ENCODE measurements around the gene B4GALT5.
"Not testable (repeated sequence)": the region's sequence is repeated elsewhere in the genome, so short reads cannot be mapped to it uniquely, and the experiment has no call there.

Gene B4GALT5

GRCh38 chr20:49679634-49680033 lies 34.0 kb downstream of the B4GALT5 start:
- DNase-seq (ENCODE audit: low read depth in 2 of 2) = no peak

DNA sequence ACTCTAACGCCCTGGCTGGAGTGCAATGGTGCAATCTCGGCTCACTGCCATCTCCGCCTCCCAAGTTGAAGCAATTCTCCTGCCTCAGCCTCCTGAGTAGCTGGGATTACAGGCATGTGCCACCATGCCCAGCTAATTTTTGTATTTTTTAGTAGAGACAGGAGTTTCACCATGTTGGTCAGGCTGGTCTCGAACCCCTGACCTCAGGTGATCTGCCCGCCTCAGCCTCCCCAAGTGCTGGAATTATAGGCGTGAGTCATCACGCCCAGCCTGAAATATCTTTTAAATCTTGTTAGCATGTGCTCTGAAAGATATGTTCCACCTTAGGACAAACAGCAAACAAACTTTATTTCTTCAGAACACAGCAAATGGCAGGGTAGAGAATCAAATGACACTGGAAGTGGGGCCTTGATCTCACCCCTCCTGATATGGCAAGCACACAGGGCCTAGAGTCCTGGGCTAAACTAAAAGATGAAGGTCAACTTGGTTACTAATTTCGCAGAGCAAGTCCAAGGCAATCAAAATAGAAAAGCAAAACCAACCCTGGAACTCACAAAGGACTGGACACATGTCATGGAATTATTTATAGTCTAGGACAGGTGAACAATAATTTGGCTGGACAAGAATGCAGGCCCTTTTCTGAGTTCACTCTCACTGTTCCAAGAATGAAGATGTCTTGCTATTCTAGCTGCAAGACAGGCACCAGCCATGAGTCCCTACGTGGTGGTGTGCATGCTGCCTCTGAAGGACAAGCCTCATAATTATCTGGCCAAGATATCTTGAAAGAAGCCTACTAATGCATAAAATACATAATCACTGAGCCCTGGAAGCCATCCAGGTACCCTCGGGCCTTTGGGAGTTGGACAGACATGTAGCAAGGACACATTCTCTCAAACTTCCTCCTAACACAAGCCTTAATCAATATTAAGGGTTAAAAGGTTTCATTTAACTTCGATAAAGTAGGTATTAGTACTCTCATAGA lies 35.6 kb downstream of the B4GALT5 start:
- DNase-seq (ENCODE audit: low read depth in 2 of 2) = no peak

DNA sequence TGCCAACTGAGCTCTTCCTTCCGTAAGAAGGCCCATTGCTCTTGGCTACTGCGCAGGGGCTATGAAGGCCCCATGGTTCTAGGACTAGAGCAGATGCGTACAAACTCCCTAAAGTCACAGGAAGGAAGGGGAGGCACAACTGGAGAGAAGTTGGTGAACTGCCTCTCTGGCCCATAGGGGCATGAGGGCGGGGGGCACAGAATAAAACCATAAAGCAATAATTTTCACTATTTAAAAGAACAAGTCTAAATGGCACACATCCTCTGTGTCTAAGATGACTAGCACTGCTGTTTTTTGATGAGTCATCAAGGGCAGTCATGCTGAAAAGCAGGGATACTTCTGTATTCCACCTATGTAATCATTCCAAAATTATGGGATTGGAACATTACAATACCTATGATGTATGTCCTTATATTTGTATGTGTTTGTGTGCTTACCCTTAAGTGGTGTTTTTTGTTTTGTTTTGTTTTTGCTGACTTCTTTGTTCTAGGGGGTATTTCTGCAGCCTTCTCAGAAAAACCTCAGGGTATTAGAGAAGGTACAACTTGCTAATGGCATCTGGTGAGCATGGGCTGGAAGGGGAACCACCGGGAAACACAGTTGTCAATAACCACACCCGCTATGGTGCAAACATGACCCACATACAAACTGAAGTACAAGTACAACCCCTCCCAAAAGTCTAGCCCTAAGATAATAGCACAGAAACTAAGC lies 36.9 kb downstream of the B4GALT5 start:
- peak; percentile 6 to 26 for DNase-seq (ENCODE audit: low read depth in 2 of 2)

DNA sequence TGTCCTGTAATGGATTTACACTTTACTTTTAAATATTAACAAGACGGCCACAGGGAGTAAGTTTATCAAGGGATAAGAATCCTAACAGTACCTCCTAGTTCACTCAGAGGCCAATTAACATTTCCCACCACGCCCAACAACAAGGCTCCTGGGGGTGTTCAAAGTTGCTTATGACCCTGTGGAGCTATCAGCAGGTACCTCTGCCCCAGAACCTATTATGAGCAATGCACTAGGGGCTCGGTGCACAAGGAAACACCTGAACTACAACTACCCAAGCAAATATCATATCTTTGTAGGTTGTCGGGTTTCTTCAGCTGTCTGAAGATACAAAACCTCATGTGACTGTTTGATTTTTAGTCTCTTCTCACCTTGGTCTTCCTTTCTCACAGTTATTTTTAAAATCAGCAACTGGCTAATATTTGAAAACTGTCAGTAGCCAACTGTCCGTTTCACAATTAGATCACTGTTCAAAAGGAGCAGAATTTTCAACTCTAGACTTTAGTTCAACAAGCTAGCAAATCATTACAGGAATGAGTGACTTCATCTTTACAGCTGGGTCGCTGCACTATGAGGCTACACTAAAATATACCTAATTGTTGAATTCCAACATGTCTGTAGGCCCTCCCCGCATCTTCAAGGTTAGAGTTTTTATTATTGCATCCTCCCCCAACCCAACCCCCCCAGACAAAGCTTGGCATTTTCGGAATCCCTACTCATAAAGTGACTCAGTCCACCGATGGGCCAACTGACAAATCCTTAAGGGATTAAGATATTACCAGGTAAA lies 38.1 kb downstream of the B4GALT5 start:
- no peak for DNase-seq (ENCODE audit: low read depth in 2 of 2)

DNA sequence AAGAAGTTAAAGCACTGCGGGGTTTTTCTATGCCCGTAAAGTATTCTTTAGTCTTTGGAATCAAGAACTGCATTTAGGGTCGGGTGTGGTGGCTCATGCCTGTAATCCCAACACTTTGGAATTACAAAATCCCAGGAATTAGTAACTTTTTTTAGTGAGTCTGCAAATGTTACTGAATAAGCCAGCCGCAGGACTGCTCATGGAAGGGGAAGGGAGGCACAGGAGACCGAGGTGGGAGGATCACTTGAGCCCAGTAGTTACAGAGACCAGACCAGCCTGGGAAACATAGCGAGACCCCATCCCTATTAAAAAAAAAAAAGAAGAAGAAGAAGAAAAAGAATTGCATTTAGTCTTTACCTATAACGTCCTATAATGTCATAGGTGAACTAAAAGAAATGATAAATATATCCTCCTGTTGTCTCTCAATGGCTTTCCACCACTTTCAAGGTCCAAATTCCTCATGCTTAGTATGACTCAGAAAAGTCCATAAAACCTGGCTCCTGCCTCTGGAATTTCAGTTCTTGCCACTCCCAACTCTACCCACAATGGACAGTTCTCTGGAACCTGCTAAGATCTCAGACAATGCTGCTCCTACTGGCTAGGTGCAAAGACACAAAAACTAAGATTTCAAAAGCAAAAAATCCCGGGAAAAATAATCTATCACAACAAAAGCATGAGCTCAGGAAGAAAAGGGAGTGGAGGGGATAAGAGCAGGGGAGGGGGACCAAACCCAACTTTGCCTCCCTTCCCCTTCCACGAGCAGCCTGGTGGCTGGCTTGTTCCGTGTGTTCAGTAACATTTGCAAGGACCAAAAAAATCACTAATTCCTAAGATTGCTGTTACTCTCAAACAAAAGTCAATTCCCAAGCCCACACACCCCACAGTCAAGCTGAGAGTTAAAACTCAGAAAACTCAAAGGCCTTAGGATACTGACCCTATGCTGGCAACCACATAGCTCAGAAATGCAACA lies 39.0 kb downstream of the B4GALT5 start:
- DNase-seq (ENCODE audit: low read depth in 2 of 2) = no peak

GRCh38 chr20:49672096-49672664 lies 41.5 kb downstream of the B4GALT5 start:
- no peak for DNase-seq (ENCODE audit: low read depth in 2 of 2)

GRCh38 chr20:49671433-49671832 lies 42.2 kb downstream of the B4GALT5 start:
- DNase-seq (ENCODE audit: low read depth in 2 of 2) = no peak

GRCh38 chr20:49669601-49670189 lies 44.0 kb downstream of the B4GALT5 start:
- no peak for DNase-seq (ENCODE audit: low read depth in 2 of 2)

DNA sequence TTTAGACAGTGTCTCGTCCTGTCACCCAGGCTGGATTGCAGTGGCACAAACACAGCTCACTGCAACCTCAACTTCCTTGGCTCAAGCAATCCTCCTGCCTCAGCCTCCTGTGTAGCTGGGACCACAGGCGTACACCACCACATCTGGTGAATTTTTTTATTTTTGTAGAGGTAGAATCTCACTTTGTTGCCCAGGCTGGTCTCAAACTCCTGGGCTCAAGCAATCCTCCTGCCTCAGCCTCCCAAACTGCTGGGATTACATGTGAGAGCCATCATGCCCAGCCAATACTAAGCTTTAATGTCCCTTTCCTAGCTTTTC lies 44.8 kb downstream of the B4GALT5 start:
- not testable (repeated sequence) for DNase-seq (ENCODE audit: low read depth in 2 of 2)

GRCh38 chr20:49668181-49668877 lies 45.3 kb downstream of the B4GALT5 start:
- DNase-seq (ENCODE audit: low read depth in 2 of 2) = peak; percentile 26 to 36

DNA sequence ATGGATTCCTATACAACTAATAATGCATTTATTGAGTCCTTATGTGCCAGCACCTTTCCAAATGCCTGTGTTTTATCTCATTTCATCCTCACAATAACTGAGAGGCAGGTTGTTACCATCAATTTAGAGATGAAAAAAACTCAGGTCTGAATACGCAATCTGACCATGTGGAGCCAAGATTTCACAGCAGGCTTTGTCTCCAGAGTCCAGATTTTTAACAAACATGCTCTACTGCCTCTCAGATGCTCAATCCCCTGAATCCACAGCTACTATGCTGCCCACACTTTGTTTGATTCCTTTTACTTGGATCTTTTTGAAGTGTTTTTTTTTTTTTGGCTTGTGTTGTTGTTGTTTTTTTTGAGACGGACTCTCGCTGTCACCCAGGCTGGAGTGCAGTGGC lies 46.8 kb downstream of the B4GALT5 start:
- no peak for DNase-seq (ENCODE audit: low read depth in 2 of 2)

DNA sequence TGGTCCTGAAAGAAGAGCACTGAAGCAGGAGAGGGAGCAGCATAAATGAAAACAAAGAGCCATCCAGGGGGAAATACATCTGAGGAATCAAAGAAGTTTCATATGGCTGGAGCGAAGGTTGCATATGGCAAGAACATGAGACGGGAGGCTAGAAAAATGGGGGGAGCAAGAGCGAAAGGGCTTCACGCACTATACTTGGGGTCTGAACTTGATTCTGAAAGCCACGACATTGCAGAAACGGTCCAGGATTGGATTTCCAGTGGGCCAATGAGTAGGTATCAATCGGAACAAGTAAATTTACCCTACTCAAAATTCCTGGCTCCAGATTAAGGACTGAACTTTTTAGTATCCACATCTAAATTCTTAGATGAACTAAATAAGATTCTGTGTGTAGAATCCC lies 47.9 kb downstream of the B4GALT5 start:
- no peak for DNase-seq (ENCODE audit: low read depth in 2 of 2)

DNA sequence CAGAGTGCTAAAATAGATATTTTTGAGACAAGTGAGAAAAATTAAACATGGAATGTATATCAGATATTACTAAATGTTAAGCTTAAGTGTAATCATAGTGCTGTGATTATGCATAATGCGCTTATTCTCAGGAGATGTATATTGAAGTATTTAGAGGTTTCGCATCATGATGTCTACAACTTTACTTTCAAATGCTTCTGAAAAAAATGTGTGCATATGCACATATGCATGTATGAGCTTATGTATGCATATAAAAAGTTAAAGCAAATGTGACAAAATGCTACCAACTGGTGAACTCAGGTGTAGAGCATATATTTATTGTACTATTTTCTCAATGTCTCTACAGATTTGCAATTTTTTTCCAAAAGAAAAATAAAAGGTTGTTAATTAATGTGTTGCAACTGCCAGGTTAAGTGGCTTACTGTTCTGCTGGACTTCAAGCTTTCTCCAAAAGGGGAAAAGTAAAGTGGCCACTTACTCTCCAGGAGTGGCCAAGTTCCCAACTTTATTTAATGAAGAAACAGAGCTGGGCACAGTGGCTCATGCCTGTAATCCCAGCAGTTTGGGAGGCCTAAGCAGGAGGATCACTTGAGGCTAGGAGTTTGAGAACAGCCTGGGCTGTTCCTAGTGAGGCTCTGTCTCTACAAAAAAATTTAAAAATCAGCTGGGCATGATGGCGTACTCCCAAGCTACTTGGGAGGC lies 48.9 kb downstream of the B4GALT5 start:
- no peak for DNase-seq (ENCODE audit: low read depth in 2 of 2)

DNA sequence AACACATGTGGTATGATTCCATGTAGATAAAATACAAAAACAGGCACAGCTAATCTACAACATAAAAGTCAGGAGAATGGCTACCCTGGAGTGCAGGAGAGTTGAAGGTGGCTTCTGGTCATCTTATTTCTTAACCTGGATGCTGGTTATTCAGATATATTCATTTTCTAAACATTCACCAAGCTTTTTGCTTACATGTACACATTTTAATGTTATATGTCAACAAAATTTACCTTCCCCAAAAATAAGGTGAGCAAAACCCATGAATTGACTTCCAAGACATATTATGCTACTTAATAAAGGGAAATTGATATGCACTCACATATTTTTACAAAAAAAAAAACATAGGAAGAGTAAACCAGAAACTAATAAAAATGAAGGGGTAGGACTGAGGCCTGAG lies 50.6 kb downstream of the B4GALT5 start:
- DNase-seq (ENCODE audit: low read depth in 2 of 2) = no peak

DNA sequence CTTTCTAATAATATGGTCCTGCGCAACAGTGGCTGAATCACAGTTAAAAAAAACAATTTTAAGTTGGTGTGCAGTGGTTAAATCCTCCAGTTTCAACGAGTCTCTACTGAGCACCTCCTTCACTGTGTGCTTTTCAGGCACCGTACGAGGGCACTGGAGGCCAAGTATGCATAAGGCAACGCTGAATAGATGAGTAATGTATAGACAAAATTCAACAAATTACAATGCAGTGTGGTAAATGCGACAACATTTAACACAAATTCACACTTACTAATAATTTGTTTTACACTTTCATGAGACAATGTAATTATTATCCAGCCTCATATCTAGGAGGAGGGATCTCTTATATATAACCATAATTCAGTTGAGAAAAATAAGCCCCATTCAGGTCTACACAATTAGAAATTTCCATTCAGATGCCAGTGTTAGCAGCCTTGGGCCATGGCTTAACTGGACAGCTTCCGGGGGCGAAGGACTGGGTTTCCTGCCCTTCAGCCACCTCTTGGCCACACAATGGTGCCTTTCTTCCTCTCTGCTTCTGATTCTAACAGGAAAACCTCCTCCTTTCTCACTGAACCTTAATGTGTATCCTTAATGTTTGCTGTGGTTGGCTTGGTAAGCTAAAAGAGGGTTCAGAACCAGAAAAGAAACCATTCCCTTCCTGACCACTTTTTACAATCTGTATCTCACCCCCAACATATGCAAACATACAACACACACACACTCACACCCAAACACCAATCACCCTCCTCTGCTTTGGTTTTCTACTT lies 51.9 kb downstream of the B4GALT5 start:
- DNase-seq (ENCODE audit: low read depth in 2 of 2) = no peak

- no peak for DNase-seq (ENCODE audit: low read depth in 2 of 2)
Measured at GRCh38 chr20:49660912-49661311, 52.8 kb downstream of the B4GALT5 start.

GRCh38 chr20:49659056-49659455 lies 54.6 kb downstream of the B4GALT5 start:
- no peak for DNase-seq (ENCODE audit: low read depth in 2 of 2)

DNA sequence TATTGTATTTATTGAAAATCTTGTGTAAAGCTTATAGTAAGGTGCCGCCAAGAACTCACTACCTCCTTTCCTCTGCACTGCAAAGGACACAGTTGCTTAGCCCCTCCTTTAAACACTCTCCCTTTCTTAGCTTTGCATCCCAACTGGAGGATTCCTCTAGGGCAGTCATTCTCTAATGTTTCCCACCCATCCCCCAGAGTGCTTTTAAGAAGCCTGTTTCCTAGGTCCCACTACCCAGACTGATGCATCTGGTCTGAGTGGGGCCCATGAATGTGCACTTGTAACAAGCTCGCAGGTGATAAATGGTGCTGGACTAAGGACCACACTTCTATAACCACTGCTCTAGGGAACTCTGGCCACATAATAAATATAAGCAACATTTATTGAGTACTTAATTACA lies 55.2 kb downstream of the B4GALT5 start:
- no peak for DNase-seq (ENCODE audit: low read depth in 2 of 2)

Data from stimulated activated CD8-positive, alpha-beta memory T cell treated with anti-CD3 and anti-CD28 coated beads, Interleukin-7, amount 100 ng/mL, for 1 hour (primary cell).